GM19324 (cell line): ENCODE results near the gene RBCK1.
"Not testable (repeated sequence)": the region's sequence is repeated elsewhere in the genome, so short reads cannot be mapped to it uniquely, and the experiment has no call there.

Experiments
- ATAC-seq: cut with Tn5 transposase; IDR thresholded peaks from one replicate; pipeline ENCODE4 v1.9.1; 2021; ENCODE audit warnings: mild to moderate bottlenecking, moderate library complexity; ENCODE audit not compliant: unreplicated experiment, low FRiP score

The RBCK1 gene

GRCh38 chr20:375265-375889 is 32.7 kb upstream of the RBCK1 start:
- ATAC-seq, result no peak

- no peak for ATAC-seq
Measured at GRCh38 chr20:376089-376488, 32.0 kb upstream of the RBCK1 start.

GRCh38 chr20:376750-377149 is 31.3 kb upstream of the RBCK1 start:
- ATAC-seq, result no peak

GRCh38 chr20:377578-377977 is 30.5 kb upstream of the RBCK1 start:
- ATAC-seq, result not testable (repeated sequence)

- no peak for ATAC-seq
Measured at GRCh38 chr20:378961-379336, 29.1 kb upstream of the RBCK1 start.

- peak; percentile 40 for ATAC-seq
Measured at GRCh38 chr20:380763-381580, 27.1 kb upstream of the RBCK1 start.

- peak; percentile 62 for ATAC-seq
Measured at GRCh38 chr20:381581-382290, 26.4 kb upstream of the RBCK1 start.

GRCh38 chr20:382291-383115 is 25.6 kb upstream of the RBCK1 start:
- peak; percentile 6 for ATAC-seq

GRCh38 chr20:383889-384288 is 24.2 kb upstream of the RBCK1 start:
- ATAC-seq, result no peak

GRCh38 chr20:384723-385122 is 23.4 kb upstream of the RBCK1 start:
- no peak for ATAC-seq

GRCh38 chr20:385448-385847 is 22.7 kb upstream of the RBCK1 start:
- no peak for ATAC-seq

- ATAC-seq, result not testable (repeated sequence)
Measured at GRCh38 chr20:386634-387033, 21.5 kb upstream of the RBCK1 start.

GRCh38 chr20:387520-387919 is 20.6 kb upstream of the RBCK1 start:
- ATAC-seq, result no peak

GRCh38 chr20:388034-388994 is 19.8 kb upstream of the RBCK1 start:
- no peak for ATAC-seq

- no peak for ATAC-seq
Measured at GRCh38 chr20:389220-389619, 18.9 kb upstream of the RBCK1 start.

- ATAC-seq, result no peak
Measured at GRCh38 chr20:391041-391711, 16.9 kb upstream of the RBCK1 start.

GRCh38 chr20:393296-393695 is 14.8 kb upstream of the RBCK1 start:
- not testable (repeated sequence) for ATAC-seq

GRCh38 chr20:396252-396618 is 11.9 kb upstream of the RBCK1 start:
- no peak for ATAC-seq
